Measurements from ENCODE around the gene MAP3K6.

MAP3K6 gene, protein sequence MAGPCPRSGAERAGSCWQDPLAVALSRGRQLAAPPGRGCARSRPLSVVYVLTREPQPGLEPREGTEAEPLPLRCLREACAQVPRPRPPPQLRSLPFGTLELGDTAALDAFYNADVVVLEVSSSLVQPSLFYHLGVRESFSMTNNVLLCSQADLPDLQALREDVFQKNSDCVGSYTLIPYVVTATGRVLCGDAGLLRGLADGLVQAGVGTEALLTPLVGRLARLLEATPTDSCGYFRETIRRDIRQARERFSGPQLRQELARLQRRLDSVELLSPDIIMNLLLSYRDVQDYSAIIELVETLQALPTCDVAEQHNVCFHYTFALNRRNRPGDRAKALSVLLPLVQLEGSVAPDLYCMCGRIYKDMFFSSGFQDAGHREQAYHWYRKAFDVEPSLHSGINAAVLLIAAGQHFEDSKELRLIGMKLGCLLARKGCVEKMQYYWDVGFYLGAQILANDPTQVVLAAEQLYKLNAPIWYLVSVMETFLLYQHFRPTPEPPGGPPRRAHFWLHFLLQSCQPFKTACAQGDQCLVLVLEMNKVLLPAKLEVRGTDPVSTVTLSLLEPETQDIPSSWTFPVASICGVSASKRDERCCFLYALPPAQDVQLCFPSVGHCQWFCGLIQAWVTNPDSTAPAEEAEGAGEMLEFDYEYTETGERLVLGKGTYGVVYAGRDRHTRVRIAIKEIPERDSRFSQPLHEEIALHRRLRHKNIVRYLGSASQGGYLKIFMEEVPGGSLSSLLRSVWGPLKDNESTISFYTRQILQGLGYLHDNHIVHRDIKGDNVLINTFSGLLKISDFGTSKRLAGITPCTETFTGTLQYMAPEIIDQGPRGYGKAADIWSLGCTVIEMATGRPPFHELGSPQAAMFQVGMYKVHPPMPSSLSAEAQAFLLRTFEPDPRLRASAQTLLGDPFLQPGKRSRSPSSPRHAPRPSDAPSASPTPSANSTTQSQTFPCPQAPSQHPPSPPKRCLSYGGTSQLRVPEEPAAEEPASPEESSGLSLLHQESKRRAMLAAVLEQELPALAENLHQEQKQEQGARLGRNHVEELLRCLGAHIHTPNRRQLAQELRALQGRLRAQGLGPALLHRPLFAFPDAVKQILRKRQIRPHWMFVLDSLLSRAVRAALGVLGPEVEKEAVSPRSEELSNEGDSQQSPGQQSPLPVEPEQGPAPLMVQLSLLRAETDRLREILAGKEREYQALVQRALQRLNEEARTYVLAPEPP (N-terminal part only)

DNA sequence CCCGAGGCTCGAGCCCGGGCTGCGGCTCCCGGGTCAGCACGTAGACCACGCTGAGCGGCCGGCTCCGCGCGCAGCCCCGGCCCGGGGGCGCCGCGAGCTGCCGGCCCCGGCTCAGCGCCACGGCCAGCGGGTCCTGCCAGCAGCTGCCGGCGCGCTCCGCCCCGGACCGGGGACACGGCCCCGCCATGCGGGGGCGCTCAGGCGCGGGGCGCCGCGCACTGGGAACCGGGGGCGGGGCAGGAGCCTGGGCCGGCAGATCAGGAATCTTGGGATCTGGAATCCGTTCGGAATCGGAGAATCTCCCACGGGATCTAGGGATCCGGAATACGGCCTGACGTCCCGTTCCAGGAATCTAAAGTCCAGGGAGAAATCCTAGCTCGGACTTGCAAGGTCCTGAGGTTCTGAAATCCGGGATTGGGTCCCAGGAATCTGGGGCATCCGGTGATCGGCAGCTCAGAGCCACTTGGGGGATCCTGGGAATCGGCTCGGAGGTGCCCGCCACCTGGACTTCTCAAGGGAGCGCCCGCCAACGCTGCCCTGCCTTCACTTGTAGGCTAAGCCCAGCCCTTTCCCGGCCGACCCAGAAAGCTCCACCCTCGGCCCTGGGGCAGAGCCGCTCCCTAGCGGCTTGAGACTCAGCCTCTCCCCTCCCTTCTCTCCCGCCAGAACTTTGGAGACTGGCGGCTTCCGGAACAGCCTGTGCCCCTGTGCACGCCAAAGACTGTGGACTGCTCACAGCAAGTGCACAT, at the start of gene MAP3K6:
Gene MAP3K6, minus strand, starts transcription at position 551 of the 749 bp plus-strand sequence. Its CDS starts 364 bp downstream, at position 187.
- no peak for TF ChIP-seq TEAD4 (IDR thresholded peaks at IDR 0.05)
- no peak for TF ChIP-seq TCF12 (IDR thresholded peaks at IDR 0.05; ENCODE audit: low read depth)
- TF ChIP-seq FOXM1 (IDR thresholded peaks at IDR 0.05; ENCODE audit: borderline replicate concordance, low read depth): no peak
- TF ChIP-seq RAD21 (IDR thresholded peaks at IDR 0.05; ENCODE audit: low read depth): peak; percentile 14; the same call in 1 of the 2 replicates
- TF ChIP-seq, protein P1, sequence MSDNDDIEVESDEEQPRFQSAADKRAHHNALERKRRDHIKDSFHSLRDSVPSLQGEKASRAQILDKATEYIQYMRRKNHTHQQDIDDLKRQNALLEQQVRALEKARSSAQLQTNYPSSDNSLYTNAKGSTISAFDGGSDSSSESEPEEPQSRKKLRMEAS (IDR thresholded peaks at IDR 0.05): peak; percentile 1; the same call in 1 of the 2 replicates
- TF ChIP-seq TAF1 (IDR thresholded peaks at IDR 0.05; ENCODE audit: low read depth): peak; percentile 67
- TF ChIP-seq EGR1 (IDR thresholded peaks at IDR 0.05): peak; percentile 25; the same call in 1 of the 2 replicates
- TF ChIP-seq EP300 (IDR thresholded peaks at IDR 0.05; ENCODE audit: borderline replicate concordance): no peak; the same call in 1 of the 2 replicates
- TF ChIP-seq, protein P2, sequence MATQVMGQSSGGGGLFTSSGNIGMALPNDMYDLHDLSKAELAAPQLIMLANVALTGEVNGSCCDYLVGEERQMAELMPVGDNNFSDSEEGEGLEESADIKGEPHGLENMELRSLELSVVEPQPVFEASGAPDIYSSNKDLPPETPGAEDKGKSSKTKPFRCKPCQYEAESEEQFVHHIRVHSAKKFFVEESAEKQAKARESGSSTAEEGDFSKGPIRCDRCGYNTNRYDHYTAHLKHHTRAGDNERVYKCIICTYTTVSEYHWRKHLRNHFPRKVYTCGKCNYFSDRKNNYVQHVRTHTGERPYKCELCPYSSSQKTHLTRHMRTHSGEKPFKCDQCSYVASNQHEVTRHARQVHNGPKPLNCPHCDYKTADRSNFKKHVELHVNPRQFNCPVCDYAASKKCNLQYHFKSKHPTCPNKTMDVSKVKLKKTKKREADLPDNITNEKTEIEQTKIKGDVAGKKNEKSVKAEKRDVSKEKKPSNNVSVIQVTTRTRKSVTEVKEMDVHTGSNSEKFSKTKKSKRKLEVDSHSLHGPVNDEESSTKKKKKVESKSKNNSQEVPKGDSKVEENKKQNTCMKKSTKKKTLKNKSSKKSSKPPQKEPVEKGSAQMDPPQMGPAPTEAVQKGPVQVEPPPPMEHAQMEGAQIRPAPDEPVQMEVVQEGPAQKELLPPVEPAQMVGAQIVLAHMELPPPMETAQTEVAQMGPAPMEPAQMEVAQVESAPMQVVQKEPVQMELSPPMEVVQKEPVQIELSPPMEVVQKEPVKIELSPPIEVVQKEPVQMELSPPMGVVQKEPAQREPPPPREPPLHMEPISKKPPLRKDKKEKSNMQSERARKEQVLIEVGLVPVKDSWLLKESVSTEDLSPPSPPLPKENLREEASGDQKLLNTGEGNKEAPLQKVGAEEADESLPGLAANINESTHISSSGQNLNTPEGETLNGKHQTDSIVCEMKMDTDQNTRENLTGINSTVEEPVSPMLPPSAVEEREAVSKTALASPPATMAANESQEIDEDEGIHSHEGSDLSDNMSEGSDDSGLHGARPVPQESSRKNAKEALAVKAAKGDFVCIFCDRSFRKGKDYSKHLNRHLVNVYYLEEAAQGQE (IDR thresholded peaks at IDR 0.05; ENCODE audit: low read depth): no peak
- no peak for TF ChIP-seq ZBTB7A (IDR thresholded peaks at IDR 0.05; ENCODE audit: low read depth)
- TF ChIP-seq, protein P3, sequence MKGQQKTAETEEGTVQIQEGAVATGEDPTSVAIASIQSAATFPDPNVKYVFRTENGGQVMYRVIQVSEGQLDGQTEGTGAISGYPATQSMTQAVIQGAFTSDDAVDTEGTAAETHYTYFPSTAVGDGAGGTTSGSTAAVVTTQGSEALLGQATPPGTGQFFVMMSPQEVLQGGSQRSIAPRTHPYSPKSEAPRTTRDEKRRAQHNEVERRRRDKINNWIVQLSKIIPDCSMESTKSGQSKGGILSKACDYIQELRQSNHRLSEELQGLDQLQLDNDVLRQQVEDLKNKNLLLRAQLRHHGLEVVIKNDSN (IDR thresholded peaks at IDR 0.05): 0 out of 2 replicates have a peak, but pooled peaks have one; percentile 1
- no peak for TF ChIP-seq CREB1 (IDR thresholded peaks at IDR 0.05; ENCODE audit: low read depth)
- TF ChIP-seq NFIC (IDR thresholded peaks at IDR 0.05): 0 out of 2 replicates have a peak, but pooled peaks have one; percentile 8
- no peak for TF ChIP-seq CEBPB (IDR thresholded peaks at IDR 0.05)
- 0 out of 2 replicates have a peak, but pooled peaks have one; percentile 8 for TF ChIP-seq YY1 (IDR thresholded peaks at IDR 0.05; ENCODE audit: low read depth)

DNA sequence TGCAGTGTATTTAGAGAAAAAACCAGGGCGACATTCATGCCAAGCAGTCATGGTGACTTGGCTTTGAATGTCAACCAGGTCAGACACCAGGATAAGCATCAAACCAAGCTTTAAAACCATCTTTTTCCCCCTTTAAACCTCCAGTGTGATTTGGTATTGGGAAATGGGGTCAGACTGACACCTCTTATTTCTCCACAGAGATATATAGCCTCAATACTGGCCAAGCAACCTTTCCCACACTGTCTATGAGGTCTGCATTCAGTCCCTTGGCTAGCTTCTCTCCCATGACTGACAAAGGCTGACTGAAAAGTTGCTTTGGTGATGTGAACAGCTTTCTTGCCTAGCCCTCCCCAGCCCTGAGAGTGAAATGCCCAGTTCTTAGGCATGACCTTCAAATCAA, 47.3 kb upstream of the MAP3K6 start:
- TF ChIP-seq, protein P1 (IDR thresholded peaks at IDR 0.05): no peak
- TF ChIP-seq NFIC (IDR thresholded peaks at IDR 0.05): no peak

DNA sequence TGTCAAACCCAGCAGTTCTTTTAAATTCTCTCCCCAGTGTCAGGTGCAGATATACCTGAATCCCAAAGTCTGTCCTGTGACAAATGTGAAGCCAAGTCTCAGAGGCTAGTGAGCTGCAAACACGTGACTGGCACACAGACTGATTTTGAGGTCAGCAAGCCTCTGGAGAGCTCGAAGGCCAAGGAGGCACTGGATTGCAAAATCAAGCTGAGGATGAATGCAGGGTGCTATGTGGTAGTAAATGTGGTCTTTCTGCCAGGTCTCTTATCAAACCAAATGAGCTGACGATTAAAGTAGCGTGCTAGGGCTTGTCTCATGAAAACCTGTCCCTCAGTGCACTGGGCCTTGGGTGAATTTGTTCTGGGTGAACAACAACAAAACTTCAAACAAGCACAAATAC, 46.2 kb upstream of the MAP3K6 start:
- no peak for TF ChIP-seq RAD21 (IDR thresholded peaks at IDR 0.05; ENCODE audit: low read depth)
- no peak for TF ChIP-seq TCF12 (IDR thresholded peaks at IDR 0.05; ENCODE audit: low read depth)
- TF ChIP-seq CREB1 (IDR thresholded peaks at IDR 0.05; ENCODE audit: low read depth): no peak
- TF ChIP-seq, protein P3 (IDR thresholded peaks at IDR 0.05): no peak
- TF ChIP-seq TAF1 (IDR thresholded peaks at IDR 0.05; ENCODE audit: low read depth): no peak
- no peak for TF ChIP-seq CEBPB (IDR thresholded peaks at IDR 0.05)
- TF ChIP-seq TEAD4 (IDR thresholded peaks at IDR 0.05): no peak
- TF ChIP-seq ZBTB7A (IDR thresholded peaks at IDR 0.05; ENCODE audit: low read depth): no peak
- no peak for TF ChIP-seq FOXM1 (IDR thresholded peaks at IDR 0.05; ENCODE audit: borderline replicate concordance, low read depth)
- TF ChIP-seq, protein P2 (IDR thresholded peaks at IDR 0.05; ENCODE audit: low read depth): no peak
- no peak for TF ChIP-seq NFIC (IDR thresholded peaks at IDR 0.05)
- TF ChIP-seq EP300 (IDR thresholded peaks at IDR 0.05; ENCODE audit: borderline replicate concordance): no peak
- TF ChIP-seq EGR1 (IDR thresholded peaks at IDR 0.05): no peak
- TF ChIP-seq YY1 (IDR thresholded peaks at IDR 0.05; ENCODE audit: low read depth): no peak
- TF ChIP-seq, protein P1 (IDR thresholded peaks at IDR 0.05): no peak

DNA sequence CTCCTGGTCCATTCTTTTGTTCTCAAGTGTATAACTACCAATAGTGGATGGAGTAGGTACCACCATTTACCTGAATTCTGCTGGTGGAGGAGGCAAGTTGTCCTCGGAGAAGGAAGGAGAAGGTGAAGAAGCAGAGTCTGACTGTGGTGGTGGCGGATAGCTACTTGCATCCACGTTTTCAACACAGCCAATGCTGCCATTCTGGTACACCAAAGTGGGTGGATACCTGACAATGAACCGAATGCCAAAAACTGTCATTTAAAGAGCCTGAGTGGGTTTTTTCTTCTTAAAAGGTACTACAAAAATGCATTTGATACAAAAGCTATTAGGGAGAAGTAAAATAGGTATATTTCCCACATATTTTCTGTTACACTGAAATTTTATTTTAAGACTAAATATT, 45.7 kb upstream of the MAP3K6 start:
- TF ChIP-seq, protein P3 (IDR thresholded peaks at IDR 0.05): no peak
- TF ChIP-seq TAF1 (IDR thresholded peaks at IDR 0.05; ENCODE audit: low read depth) (no peak), FOXM1 (IDR thresholded peaks at IDR 0.05; ENCODE audit: borderline replicate concordance, low read depth) (no peak), TEAD4 (IDR thresholded peaks at IDR 0.05) (no peak), CEBPB (IDR thresholded peaks at IDR 0.05) (no peak), TCF12 (IDR thresholded peaks at IDR 0.05; ENCODE audit: low read depth) (no peak), ZBTB7A (IDR thresholded peaks at IDR 0.05; ENCODE audit: low read depth) (no peak), EP300 (IDR thresholded peaks at IDR 0.05; ENCODE audit: borderline replicate concordance) (no peak), EGR1 (IDR thresholded peaks at IDR 0.05) (no peak), NFIC (IDR thresholded peaks at IDR 0.05) (no peak), CREB1 (IDR thresholded peaks at IDR 0.05; ENCODE audit: low read depth) (no peak), RAD21 (IDR thresholded peaks at IDR 0.05; ENCODE audit: low read depth) (no peak)

Data from Ishikawa (cell line).